Astrocyte of the cerebellum (primary cell): Measurements from ENCODE around the gene TFF1.
"Not testable (repeated sequence)": the region's sequence is repeated elsewhere in the genome, so short reads cannot be mapped to it uniquely, and the experiment has no call there.

Experiments
- DNase-seq: peaks from one replicate; pipeline ENCODE4 v3.0.0-alpha.2; 2011; ENCODE audit warnings: low read depth
- H3K4me3 ChIP-seq: 2 replicates; pipeline ENCODE4 v1.5.1; 2011; ENCODE audit warnings: mild to moderate bottlenecking, low read depth, low read length, moderate library complexity
- in situ Hi-C: cut with HindIII; loops from 2 replicates; pipeline ENCODE4 v1.10.0; 2017; ENCODE audit warnings: low sequenced_read_pairs
- TF ChIP-seq, protein P1 (sequence below): IDR thresholded peaks from 2 replicates; pipeline ENCODE4 v1.5.1; 2012; ENCODE audit warnings: low read length, low read depth, moderate library complexity, mild to moderate bottlenecking; ENCODE audit errors: missing control alignments

The TFF1 gene

DNA sequence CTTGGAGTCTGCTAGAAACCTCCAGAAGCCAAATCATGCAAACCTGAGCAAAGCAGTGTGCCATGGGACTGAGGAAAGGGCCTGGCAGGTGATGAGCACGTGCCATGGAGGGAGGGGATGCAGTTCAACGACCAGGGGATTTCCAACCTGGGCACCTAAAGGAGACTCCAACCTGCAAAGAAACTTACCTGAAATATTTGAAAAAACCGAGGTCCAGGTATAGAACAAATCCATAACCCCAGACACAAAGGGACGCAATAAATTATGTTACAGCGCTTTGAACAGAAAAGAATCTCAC lies 46.2 kb upstream of the TFF1 start:
- in situ Hi-C loops = no loop called here
- TF ChIP-seq, protein P1, sequence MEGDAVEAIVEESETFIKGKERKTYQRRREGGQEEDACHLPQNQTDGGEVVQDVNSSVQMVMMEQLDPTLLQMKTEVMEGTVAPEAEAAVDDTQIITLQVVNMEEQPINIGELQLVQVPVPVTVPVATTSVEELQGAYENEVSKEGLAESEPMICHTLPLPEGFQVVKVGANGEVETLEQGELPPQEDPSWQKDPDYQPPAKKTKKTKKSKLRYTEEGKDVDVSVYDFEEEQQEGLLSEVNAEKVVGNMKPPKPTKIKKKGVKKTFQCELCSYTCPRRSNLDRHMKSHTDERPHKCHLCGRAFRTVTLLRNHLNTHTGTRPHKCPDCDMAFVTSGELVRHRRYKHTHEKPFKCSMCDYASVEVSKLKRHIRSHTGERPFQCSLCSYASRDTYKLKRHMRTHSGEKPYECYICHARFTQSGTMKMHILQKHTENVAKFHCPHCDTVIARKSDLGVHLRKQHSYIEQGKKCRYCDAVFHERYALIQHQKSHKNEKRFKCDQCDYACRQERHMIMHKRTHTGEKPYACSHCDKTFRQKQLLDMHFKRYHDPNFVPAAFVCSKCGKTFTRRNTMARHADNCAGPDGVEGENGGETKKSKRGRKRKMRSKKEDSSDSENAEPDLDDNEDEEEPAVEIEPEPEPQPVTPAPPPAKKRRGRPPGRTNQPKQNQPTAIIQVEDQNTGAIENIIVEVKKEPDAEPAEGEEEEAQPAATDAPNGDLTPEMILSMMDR = no peak
- no peak for DNase-seq
- H3K4me3 ChIP-seq = no peak overlapping the region

DNA sequence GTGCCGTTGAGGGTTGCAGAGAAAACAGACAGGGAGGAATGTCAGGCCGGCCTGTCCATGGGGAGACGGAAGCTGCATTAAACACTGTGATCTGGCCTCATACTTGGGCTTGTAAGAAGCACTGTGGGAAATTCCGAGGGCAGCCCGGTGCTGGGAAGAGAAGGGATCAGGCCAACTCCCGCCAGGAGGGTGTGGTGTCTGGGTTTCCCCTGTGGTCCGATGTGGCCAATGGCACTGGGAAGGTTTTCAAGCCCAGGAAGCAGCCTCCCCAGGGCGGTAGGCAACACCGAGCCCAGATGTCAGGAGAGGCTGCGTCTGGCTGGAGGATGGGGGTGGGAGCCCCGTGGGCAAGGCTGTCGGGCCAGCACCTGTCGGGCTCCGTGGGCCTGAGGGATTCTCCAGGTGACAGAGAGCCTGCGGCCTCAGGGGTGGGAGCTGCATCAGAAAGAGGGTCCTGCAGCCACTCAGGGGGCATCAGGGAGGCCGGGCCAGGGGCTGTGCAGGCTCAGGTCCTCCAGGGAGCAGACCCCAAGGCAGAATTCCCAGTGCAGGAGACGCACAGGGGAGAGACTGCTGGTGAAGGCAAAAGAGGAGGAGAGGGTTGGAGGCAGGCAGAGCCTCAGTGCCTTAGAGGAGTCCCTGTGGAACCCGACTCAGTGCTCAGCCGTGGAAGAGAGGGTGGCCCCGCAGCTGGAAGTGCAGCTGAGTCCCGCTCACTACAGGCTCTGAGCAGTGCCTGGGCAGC lies 45.7 kb upstream of the TFF1 start:
- no peak for DNase-seq
- H3K4me3 ChIP-seq = no peak overlapping the region
- in situ Hi-C loops = no loop called here
- TF ChIP-seq, protein P1 = no peak

DNA sequence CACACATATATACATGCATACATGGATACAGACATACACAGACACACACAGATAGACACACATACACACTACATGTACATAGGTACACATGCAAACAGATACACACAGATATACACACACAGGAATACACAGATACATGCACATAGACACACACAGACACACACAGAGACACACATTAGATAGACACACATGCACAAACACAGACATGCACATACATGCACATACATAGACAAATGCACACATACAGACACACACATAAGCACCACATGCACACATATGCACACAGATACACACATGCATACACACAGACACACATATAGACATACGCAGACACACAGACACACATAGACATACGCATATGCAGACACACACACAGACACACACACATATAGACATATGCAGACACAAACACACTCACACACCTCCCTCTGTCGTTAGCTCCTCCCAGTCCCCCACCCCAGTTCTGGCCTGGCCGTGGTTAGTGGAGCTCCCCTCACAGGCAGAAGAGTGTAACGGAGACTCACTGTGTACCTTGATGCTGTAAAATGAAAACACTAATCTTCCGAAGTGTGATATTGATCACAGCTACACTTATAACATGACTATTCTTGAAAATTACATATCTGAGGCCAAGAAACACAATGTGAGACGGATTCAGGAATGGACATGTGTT lies 45.0 kb upstream of the TFF1 start:
- in situ Hi-C loops = no loop called here
- no peak overlapping the region for H3K4me3 ChIP-seq
- DNase-seq = no peak
- TF ChIP-seq, protein P1 = no peak

DNA sequence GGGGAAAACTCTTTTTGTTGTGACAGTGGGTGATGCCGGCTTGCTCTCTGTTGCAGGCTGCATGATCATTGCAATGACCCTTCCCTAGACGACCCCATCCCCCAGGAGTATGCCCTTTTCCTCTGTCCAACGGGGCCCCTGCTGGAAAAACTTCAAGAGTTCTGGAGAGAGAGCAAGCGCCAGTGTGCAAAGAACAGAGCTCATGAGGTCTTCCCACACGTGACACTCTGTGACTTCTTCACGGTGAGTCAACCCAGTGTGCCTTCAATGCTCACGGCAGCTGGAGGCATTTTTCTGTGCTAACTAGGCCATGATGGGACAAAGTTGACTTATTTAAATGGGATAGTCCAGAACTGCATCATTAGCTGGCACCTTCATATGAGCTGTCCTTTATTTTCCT lies 43.0 kb upstream of the TFF1 start:
- TF ChIP-seq, protein P1 = no peak
- no peak overlapping the region for H3K4me3 ChIP-seq
- in situ Hi-C loops = no loop called here
- no peak for DNase-seq

DNA sequence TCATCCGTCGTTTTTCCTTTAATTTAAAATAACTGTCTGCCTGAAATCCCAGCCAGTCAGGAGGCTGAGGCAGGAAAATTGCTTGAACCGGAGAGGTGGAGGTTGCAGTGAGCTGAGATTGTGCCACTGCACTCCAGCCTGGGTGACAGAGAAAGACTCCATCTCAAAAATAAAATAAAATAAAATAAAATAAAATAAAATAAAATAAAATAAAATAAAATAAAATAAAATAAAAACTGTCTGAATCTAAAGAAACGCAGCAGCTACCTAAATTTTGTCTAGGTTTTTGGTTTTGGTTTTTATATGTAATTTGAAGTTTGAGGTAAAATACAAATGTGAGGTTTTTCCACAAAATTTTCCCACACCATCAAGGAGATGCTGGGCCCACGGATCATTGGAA lies 42.4 kb upstream of the TFF1 start:
- in situ Hi-C loops, DNase-seq: not testable (repeated sequence)

DNA sequence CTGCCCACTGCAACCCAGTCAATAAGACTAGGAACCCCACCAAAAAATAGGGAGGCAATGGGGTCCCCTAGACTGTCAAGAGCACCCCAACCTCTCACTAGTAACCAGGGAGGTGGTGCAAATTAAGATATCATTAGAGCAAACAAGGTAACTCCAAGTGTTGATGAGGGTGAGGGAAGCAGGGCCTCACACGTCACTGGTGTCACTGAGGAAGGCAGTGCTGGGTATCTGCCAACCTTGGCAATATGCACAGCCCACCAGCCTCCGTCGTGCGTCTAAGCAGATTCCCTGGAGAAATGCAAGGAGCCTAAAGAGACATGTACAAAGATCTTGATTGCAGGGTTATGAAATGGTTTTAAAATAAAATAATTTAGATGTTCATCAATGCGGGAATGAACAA lies 41.1 kb upstream of the TFF1 start:
- TF ChIP-seq, protein P1 = no peak
- no peak overlapping the region for H3K4me3 ChIP-seq
- in situ Hi-C loops = no loop called here
- DNase-seq = no peak

More for the DNA sequence above, 42.4 kb upstream of the TFF1 start:
- not testable (repeated sequence) for H3K4me3 ChIP-seq

DNA sequence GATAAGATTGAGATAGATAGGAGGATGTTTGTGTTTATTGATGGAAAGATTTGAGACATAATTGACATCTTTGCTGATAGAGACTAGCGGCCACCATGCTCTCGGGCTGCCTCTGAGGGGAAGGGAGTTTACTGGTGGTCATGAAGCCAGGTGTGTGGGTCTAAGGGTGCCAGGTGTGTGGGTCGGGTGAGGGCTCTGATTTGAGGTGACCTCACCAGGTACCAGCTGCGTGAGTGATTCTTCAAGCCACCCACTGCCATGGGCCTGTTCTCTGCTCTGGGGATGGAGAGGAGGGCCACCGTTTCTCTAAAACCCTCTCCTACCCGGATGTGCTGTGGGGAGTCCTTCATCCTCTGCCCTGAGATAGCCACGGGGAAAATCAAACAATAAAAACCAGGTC lies 40.5 kb upstream of the TFF1 start:
- in situ Hi-C loops = no loop called here
- TF ChIP-seq, protein P1 = no peak
- DNase-seq = no peak
- H3K4me3 ChIP-seq = no peak overlapping the region
